Measurements from ENCODE around the gene ERGIC3. TPM values are rescaled to one million over a fixed set of nuclear protein-coding genes. Genes with fewer than 3 reads are reported as not detected.
A peak's percentile ranks its signal among the peaks of the same experiment; 100 is the strongest.

Gene ERGIC3
- total and polyA plus RNA-seq, 10 of the 15 experiments (the other 5 are each of a cell fraction or from before 2014, with no cell fraction given), result 90.4 to 210 (median 139) TPM

- TF ChIP-seq, protein P1, sequence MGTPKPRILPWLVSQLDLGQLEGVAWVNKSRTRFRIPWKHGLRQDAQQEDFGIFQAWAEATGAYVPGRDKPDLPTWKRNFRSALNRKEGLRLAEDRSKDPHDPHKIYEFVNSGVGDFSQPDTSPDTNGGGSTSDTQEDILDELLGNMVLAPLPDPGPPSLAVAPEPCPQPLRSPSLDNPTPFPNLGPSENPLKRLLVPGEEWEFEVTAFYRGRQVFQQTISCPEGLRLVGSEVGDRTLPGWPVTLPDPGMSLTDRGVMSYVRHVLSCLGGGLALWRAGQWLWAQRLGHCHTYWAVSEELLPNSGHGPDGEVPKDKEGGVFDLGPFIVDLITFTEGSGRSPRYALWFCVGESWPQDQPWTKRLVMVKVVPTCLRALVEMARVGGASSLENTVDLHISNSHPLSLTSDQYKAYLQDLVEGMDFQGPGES (IDR thresholded peaks at IDR 0.05), result 0 out of 2 replicates have a peak, but pooled peaks have one; percentile 24
- TF ChIP-seq CREM (IDR thresholded peaks at IDR 0.05; ENCODE audit: low read depth) (peak; percentile 56; the same call in 1 of the 2 replicates), GATAD2B (conservative IDR thresholded peaks at IDR 0.05; ENCODE audit: low read depth) (peak; percentile 60; the same call in 1 of the 2 replicates), RB1 (IDR thresholded peaks at IDR 0.05; ENCODE audit: borderline replicate concordance) (peak; percentile 65; the same call in 1 of the 2 replicates), RELA (IDR thresholded peaks at IDR 0.05; ENCODE audit: borderline replicate concordance, partially characterized antibody) (peak; percentile 34), ZBTB11 (CRISPR knock-in tag; IDR thresholded peaks at IDR 0.05) (peak; percentile 61; the same call in 1 of the 2 replicates), GABPA (IDR thresholded peaks at IDR 0.05; ENCODE audit: low read depth) (peak; percentile 89), TAF1 (IDR thresholded peaks at IDR 0.05; ENCODE audit: borderline replicate concordance, low read depth, low read length) (peak; percentile 37; the same call in 1 of the 2 replicates), HDGF (IDR thresholded peaks at IDR 0.05) (peak; percentile 93; the same call in 1 of the 2 replicates), SP1 (IDR thresholded peaks at IDR 0.05; ENCODE audit: low read depth, low read length) (peak; percentile 67), DPF2 (IDR thresholded peaks at IDR 0.05) (peak; percentile 55; the same call in 1 of the 2 replicates), IKZF1 (conservative IDR thresholded peaks at IDR 0.05) (peak; percentile 60; the same call in 1 of the 2 replicates), STAT1 (conservative IDR thresholded peaks at IDR 0.05) (0 out of 2 replicates have a peak, but pooled peaks have one; percentile 52), SMAD5 (IDR thresholded peaks at IDR 0.05; ENCODE audit: low read depth) (no peak), NKRF (conservative IDR thresholded peaks at IDR 0.05) (peak; percentile 78), EGR1 (IDR thresholded peaks at IDR 0.05; ENCODE audit: borderline replicate concordance in 1 of 2, low read depth in 2 of 2, low read length in 2 of 2) (peak in 1 of 2 experiments; percentile 72; a peak in 2 of 3 replicates), YY1 (IDR thresholded peaks at IDR 0.05; ENCODE audit: low read depth, low read length) (peak; percentile 68), EED (IDR thresholded peaks at IDR 0.05; ENCODE audit: low read depth) (no peak), POLR2AphosphoS2 (IDR thresholded peaks at IDR 0.05; ENCODE audit: low read depth, low read length) (0 out of 2 replicates have a peak, but pooled peaks have one; percentile 54), CBFB (IDR thresholded peaks at IDR 0.05; ENCODE audit: low read depth) (peak; percentile 49; the same call in 1 of the 2 replicates), MTA2 (IDR thresholded peaks at IDR 0.05; ENCODE audit: low read depth) (peak; percentile 41; the same call in 1 of the 2 replicates)
Observed at GRCh38 chr20:35541783-35542662, at the start of gene ERGIC3 (continued).

Data from GM12878 (cell line).